Placental epithelial cell (primary cell): Measurements from ENCODE around the gene HIGD1C. TPM values are rescaled to one million over a fixed set of nuclear protein-coding genes. Genes with fewer than 3 reads are reported as not detected.

ENCODE experiments used
- small RNA-seq: library from RNA; depleted of rRNA; stranded (forward); fragments of <200 nt; gene quantifications from one replicate; pipeline ENCODE3, GENCODE V24; 2012
- total RNA-seq: library from RNA; depleted of rRNA; stranded (reverse); fragments of >200 nt; gene quantifications from 2 replicates; pipeline ENCODE4 v1.2.3, GENCODE V29; 2012

Gene HIGD1C
- total RNA-seq, result not detected in 2 replicates

GRCh38 chr12:50952510-50952909 is at the start of gene HIGD1C:
Gene HIGD1C (plus strand): TSS chr12:50952544. CDS start chr12:50953999, 1,455 bp downstream.

Small RNA genes lying within 50 kb of the gene (small RNA-seq; reads per million reads assigned to genes)
- gene AC008121.1 (not detected), gene RF00019 (not detected), gene RNU6-87P (not detected)

Other genes starting within 250 kb of the HIGD1C start
- gene ATF1, start 188.4 kb upstream of the HIGD1C start, total RNA-seq, result 24.7 and 30.7 TPM in 2 replicates
- gene TMPRSS12, start 109.6 kb upstream of the HIGD1C start, total RNA-seq, result under 0.01 TPM in 1 of 2 replicates, not detected in the other
- 32.6 and 37.0 TPM in 2 replicates for gene SLC11A2, start 73.8 kb downstream of the HIGD1C start, total RNA-seq
- 41.9 and 91.5 TPM in 2 replicates for gene LETMD1, start 95.8 kb downstream of the HIGD1C start, total RNA-seq
- 27.1 and 31.4 TPM in 2 replicates for gene CSRNP2, start 131.1 kb downstream of the HIGD1C start, total RNA-seq
- gene TFCP2, start 220.6 kb downstream of the HIGD1C start, total RNA-seq, result 7.9 and 9.0 TPM in 2 replicates